HG03103 (cell line): Measurements from ENCODE around the gene EYS.
"Not testable (repeated sequence)": the region's sequence is repeated elsewhere in the genome, so short reads cannot be mapped to it uniquely, and the experiment has no call there.

ENCODE experiments used
- ATAC-seq: cut with Tn5 transposase; IDR thresholded peaks from one replicate; pipeline ENCODE4 v1.9.1; 2021; ENCODE audit warnings: low read depth; ENCODE audit not compliant: unreplicated experiment

EYS gene

GRCh38 chr6:64527899-64528298 lies 1179.1 kb downstream of the EYS start:
- ATAC-seq = no peak

GRCh38 chr6:64522859-64523258 lies 1184.2 kb downstream of the EYS start:
- ATAC-seq = no peak

DNA sequence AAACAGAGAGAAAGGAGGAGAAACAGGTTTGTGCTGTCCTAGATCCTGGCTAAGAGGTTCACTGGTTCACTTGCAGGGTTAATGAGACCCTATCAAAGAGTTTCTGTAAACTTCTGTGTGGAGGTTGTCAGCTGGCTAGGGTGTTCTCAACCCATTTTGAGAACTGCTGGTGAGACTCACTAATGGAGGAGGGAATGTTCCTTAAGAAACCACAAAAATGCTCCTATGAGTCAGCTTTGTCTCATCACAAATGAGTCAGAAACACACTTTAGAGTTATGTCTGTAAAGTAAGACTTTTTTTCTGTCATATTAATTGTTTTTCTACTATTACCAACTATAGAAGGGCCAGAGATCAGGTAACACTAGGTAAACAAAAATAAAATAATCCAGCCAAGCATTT lies 1187.0 kb downstream of the EYS start:
- ATAC-seq = no peak

- no peak for ATAC-seq
These were observed 1190.6 kb downstream of the EYS start for GRCh38 chr6:64516393-64516792.

DNA sequence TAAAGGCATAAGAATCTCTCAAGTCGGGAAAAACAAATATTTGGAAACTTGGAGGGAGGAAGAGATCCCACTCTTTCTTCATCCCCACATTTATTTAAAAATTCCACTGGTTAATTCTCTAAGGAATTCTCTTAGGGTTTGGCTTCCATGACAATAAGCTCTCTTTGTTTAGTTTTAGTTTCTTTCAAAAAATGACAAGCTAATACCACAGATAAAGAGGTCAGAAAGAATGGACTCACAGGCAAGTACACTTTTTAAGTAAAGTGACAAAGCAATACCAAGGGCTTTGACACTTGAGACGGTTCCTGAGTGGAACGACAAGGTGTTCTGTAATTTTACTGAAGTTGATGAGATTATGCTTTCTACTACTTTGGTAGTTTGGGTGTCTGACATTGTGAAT lies 1199.4 kb downstream of the EYS start:
- no peak for ATAC-seq

GRCh38 chr6:64505312-64505711 lies 1201.7 kb downstream of the EYS start:
- ATAC-seq = no peak

GRCh38 chr6:64504503-64504902 lies 1202.5 kb downstream of the EYS start:
- no peak for ATAC-seq

DNA sequence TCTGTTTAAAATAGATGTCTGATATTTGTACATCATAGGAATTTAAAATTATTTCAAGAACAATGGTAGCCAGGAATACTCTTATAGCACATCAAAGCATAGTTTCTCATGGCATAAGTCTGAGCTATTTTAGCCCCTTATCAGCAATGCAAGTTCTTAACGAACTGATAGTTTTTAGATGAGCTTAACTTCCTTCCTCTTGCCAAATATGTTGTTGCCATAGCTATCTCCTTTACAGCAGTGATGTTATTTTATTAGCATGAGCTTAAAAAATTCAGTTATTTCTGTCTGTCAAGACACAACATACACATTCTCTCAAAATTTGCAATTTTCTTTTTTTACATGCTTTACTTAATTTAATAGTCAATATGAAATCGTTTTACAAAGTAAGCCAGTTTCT lies 1204.2 kb downstream of the EYS start:
- ATAC-seq = no peak

DNA sequence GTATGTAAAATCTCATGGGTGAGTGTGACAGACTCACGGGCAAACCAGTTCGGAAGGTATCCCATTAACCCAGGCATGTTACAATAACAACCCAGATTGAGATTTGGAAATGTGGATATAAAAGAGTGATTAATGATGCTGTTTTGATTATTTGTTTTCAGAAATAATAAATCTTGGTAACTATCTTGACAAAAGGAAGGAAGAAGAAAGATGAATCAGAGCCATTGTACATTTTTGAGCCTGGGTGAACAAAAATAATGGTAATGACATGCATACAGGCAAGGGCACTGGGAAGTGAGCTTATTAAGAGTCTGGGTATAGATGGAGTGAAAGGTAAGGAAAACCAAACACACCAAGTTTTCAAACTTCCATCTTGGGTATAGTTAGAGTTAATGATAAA lies 1209.4 kb downstream of the EYS start:
- ATAC-seq = no peak

- ATAC-seq = no peak
These were observed 1217.3 kb downstream of the EYS start for GRCh38 chr6:64489763-64490162.

- ATAC-seq = no peak
These were observed 1220.3 kb downstream of the EYS start for GRCh38 chr6:64486578-64487351.

DNA sequence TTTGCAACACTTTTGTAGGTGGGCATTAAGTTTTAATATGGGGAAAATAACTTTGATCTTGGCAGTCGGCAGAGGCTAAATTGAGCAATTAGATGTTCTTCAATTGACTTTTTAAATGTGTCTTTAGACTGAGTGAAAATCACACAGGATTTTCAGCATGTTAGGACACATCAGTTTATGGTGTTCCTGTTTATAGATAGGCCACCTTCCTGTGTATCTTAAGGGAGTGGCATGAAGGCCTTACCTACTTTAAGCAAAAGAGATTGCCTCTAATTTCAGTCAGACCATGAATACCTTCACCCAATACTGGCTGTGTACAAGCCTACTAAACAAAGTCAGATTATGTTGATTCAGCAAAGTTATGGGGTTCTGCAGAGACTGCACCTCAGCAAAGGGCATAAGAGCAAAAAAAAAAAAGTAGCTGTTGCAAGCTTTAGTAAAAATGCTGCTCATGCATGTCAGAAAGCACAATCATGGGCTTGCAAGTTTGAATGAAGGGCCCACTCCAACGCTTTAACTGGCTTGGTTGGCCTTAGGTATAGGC lies 1223.0 kb downstream of the EYS start:
- no peak for ATAC-seq

GRCh38 chr6:64482631-64483030 lies 1224.4 kb downstream of the EYS start:
- no peak for ATAC-seq

DNA sequence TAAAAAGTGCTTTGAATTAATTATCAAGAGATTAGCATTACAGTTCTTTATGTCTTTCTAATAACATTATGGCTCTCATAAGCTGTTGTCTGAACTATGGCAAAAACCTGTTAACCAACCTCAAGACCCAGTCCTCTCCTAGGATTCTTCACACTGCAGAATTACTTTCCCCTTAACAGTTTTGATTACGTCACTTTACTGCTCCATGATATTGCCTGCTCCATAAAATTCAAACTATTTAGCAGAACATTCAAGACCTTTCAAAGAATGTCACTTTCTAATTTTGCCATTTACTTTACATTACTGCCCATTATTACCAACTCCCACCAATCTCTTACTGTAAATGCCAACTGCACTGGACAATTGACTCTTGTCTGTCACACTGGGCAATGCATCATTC lies 1227.9 kb downstream of the EYS start:
- ATAC-seq = no peak

- ATAC-seq = no peak
These were observed 1229.6 kb downstream of the EYS start for GRCh38 chr6:64477391-64477790.

- no peak for ATAC-seq
These were observed 1230.1 kb downstream of the EYS start for GRCh38 chr6:64476935-64477334.

DNA sequence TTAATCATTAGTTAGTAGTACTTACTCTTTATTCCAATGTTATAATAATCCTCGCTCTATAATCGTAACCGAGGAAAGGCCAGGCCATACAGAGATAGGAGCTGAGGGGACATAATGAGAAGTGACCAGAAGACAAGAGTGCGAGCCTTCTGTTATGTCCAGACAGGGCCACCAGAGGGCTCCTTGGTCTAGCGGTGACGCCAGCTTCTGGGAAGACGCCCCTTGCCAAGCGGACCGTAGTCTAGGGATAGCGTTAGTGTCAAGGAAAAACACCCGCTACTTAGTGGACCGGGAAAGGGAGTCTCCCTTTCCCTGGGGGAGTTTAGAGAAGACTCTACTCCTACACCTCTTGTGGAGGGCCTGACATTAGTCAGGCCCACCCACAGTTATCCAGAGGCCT lies 1237.6 kb downstream of the EYS start:
- not testable (repeated sequence) for ATAC-seq

GRCh38 chr6:64467656-64468055 lies 1239.4 kb downstream of the EYS start:
- ATAC-seq = no peak

GRCh38 chr6:64459411-64459944 lies 1247.5 kb downstream of the EYS start:
- no peak for ATAC-seq

DNA sequence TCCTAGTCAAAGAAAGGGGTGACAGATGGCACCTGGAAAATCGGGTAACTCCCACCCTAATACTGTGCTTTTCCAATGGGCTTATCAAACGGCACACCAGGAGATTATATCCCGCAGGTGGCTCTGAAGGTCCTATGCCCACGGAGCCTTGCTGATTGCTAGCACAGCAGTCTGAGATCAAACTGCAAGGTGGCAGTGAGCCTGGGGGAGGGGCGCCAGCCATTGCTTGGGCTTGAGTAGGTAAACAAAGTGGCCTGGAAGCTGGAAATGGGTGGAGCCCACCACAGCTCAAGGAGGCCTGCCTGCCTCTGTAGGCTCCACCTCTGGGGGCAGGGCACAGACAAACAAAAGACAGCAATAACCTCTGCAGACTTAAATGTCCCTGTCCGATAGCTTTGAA lies 1258.9 kb downstream of the EYS start:
- ATAC-seq = not testable (repeated sequence)

GRCh38 chr6:64445038-64445437 lies 1262.0 kb downstream of the EYS start:
- ATAC-seq = no peak

- ATAC-seq = no peak
These were observed 1267.8 kb downstream of the EYS start for GRCh38 chr6:64439274-64439673.
